WERI-Rb-1 (cell line): ENCODE results near the gene CEACAM7.

Source experiments
- DNase-seq: peaks from one replicate; pipeline ENCODE4 v3.0.0-alpha.2; 2020
- H3K27ac ChIP-seq: fragments of 250-450 bp; sonication (Bioruptor Pico); 2 replicates; pipeline ENCODE4 v1.5.1; 2020; ENCODE audit warnings: mild to moderate bottlenecking, moderate library complexity
- H3K27me3 ChIP-seq: fragments of 250-450 bp; sonication (Bioruptor Pico); 2 replicates; pipeline ENCODE4 v1.5.1; 2021; ENCODE audit warnings: mild to moderate bottlenecking, low read depth, moderate library complexity; ENCODE audit not compliant: insufficient read depth, severe bottlenecking
- H3K36me3 ChIP-seq: fragments of 250-450 bp; sonication (Bioruptor Pico); 2 replicates; pipeline ENCODE4 v1.5.1; 2020; ENCODE audit warnings: mild to moderate bottlenecking, moderate library complexity
- H3K4me3 ChIP-seq: 2 replicates; pipeline ENCODE4 v1.5.1; 2011; ENCODE audit warnings: low read depth, mild to moderate bottlenecking, control low read depth, low read length
- H3K9me3 ChIP-seq: fragments of 250-450 bp; sonication (Bioruptor Pico); 2 replicates; pipeline ENCODE4 v1.5.1; 2021; ENCODE audit warnings: mild to moderate bottlenecking, moderate library complexity; ENCODE audit not compliant: severe bottlenecking
- TF ChIP-seq, protein P1 (sequence below): IDR thresholded peaks from 2 replicates; pipeline ENCODE4 v1.5.1; 2011; ENCODE audit warnings: low read depth, mild to moderate bottlenecking, control low read depth, inconsistent platforms, low read length

CEACAM7 gene

GRCh38 chr19:41702171-41702651 is 14.1 kb upstream of the CEACAM7 start:
- no peaks in the 10 kb centered on the region for H3K36me3 ChIP-seq
- TF ChIP-seq, protein P1, sequence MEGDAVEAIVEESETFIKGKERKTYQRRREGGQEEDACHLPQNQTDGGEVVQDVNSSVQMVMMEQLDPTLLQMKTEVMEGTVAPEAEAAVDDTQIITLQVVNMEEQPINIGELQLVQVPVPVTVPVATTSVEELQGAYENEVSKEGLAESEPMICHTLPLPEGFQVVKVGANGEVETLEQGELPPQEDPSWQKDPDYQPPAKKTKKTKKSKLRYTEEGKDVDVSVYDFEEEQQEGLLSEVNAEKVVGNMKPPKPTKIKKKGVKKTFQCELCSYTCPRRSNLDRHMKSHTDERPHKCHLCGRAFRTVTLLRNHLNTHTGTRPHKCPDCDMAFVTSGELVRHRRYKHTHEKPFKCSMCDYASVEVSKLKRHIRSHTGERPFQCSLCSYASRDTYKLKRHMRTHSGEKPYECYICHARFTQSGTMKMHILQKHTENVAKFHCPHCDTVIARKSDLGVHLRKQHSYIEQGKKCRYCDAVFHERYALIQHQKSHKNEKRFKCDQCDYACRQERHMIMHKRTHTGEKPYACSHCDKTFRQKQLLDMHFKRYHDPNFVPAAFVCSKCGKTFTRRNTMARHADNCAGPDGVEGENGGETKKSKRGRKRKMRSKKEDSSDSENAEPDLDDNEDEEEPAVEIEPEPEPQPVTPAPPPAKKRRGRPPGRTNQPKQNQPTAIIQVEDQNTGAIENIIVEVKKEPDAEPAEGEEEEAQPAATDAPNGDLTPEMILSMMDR = no peak
- no peak for DNase-seq
- H3K9me3 ChIP-seq = no peaks in the 10 kb centered on the region
- H3K27ac ChIP-seq = no peak overlapping the region
- no peak overlapping the region for H3K4me3 ChIP-seq
- peaks cover 79% of the 10 kb centered on the region for H3K27me3 ChIP-seq

- no peak overlapping the region for H3K27ac ChIP-seq
Measured at GRCh38 chr19:41701401-41702075, 13.5 kb upstream of the CEACAM7 start.

DNA sequence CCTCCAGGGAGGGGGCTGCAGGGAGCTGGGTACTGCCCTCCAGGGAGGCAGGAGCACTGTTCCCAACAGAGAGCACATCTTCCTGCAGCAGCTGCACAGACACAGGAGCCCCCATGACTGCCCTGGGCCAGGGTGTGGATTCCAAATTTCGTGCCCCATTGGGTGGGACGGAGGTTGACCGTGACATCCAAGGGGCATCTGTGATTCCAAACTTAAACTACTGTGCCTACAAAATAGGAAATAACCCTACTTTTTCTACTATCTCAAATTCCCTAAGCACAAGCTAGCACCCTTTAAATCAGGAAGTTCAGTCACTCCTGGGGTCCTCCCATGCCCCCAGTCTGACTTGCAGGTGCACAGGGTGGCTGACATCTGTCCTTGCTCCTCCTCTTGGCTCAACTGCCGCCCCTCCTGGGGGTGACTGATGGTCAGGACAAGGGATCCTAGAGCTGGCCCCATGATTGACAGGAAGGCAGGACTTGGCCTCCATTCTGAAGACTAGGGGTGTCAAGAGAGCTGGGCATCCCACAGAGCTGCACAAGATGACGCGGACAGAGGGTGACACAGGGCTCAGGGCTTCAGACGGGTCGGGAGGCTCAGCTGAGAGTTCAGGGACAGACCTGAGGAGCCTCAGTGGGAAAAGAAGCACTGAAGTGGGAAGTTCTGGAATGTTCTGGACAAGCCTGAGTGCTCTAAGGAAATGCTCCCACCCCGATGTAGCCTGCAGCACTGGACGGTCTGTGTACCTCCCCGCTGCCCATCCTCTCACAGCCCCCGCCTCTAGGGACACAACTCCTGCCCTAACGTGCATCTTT is 12.5 kb upstream of the CEACAM7 start:
- Histone ChIP-seq H3K27me3 (peaks cover 82% of the 10 kb centered on the region), H3K27ac (no peak overlapping the region)
- TF ChIP-seq, protein P1 = no peak

More at GRCh38 chr19:41701401-41702075, 13.5 kb upstream of the CEACAM7 start:
- peak; percentile 30 for DNase-seq
- no peaks in the 10 kb centered on the region for H3K36me3 ChIP-seq
- peaks cover 85% of the 10 kb centered on the region for H3K27me3 ChIP-seq
- no peaks in the 10 kb centered on the region for H3K9me3 ChIP-seq
- TF ChIP-seq, protein P1 = peak; percentile 68
- H3K4me3 ChIP-seq = no peak overlapping the region

GRCh38 chr19:41699968-41700323 is 11.9 kb upstream of the CEACAM7 start:
- DNase-seq = no peak
- Histone ChIP-seq H3K4me3 (no peak overlapping the region), H3K27me3 (peaks cover 81% of the 10 kb centered on the region)

More for the DNA sequence above, 12.5 kb upstream of the CEACAM7 start:
- no peak for DNase-seq
- Histone ChIP-seq H3K9me3 (no peaks in the 10 kb centered on the region), H3K4me3 (no peak overlapping the region), H3K36me3 (no peaks in the 10 kb centered on the region)

DNA sequence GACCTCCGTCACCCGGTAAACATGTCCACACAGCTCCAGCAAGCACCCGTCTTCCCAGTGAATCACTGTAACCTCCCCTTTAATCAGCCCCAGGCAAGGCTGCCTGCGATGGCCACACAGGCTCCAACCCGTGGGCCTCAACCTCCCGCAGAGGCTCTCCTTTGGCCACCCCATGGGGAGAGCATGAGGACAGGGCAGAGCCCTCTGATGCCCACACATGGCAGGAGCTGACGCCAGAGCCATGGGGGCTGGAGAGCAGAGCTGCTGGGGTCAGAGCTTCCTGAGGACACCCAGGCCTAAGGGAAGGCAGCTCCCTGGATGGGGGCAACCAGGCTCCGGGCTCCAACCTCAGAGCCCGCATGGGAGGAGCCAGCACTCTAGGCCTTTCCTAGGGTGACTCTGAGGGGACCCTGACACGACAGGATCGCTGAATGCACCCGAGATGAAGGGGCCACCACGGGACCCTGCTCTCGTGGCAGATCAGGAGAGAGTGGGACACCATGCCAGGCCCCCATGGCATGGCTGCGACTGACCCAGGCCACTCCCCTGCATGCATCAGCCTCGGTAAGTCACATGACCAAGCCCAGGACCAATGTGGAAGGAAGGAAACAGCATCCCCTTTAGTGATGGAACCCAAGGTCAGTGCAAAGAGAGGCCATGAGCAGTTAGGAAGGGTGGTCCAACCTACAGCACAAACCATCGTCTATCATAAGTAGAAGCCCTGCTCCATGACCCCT is 11.3 kb upstream of the CEACAM7 start:
- no peak for DNase-seq
- Histone ChIP-seq H3K9me3 (no peaks in the 10 kb centered on the region), H3K27ac (no peak overlapping the region), H3K36me3 (no peaks in the 10 kb centered on the region), H3K27me3 (peaks cover 81% of the 10 kb centered on the region), H3K4me3 (no peak overlapping the region)
- TF ChIP-seq, protein P1 = no peak

More at GRCh38 chr19:41699968-41700323, 11.9 kb upstream of the CEACAM7 start:
- H3K9me3 ChIP-seq = no peaks in the 10 kb centered on the region
- no peaks in the 10 kb centered on the region for H3K36me3 ChIP-seq
- H3K27ac ChIP-seq = no peak overlapping the region
- TF ChIP-seq, protein P1 = no peak
